SIG-M5 (cell line): ENCODE data around the gene MB.

Source experiments
- DNase-seq: peaks from one replicate; lab custom pipeline; 2025; lab: John Stamatoyannopoulos, UW

Gene MB

DNA sequence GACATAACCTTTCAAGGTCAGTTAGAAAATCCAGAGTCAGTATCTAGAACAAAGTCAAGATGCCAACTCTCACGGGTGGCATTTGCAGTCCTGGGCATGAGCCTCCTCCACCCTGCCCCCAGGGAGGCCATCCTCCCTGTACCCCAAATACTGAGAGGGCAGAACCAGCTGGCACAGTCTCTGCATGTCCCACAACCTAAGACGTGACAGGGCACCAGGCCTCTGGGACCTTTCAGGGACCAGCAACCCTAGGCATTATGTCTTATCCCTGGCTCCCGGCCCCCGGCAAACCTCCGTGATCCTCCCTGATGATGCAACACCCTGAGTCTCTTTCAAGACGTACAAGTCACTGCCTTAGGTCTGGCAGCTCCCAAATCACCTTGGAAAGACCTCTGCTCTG lies 2.0 kb downstream of the MB start:
- no peak for DNase-seq

DNA sequence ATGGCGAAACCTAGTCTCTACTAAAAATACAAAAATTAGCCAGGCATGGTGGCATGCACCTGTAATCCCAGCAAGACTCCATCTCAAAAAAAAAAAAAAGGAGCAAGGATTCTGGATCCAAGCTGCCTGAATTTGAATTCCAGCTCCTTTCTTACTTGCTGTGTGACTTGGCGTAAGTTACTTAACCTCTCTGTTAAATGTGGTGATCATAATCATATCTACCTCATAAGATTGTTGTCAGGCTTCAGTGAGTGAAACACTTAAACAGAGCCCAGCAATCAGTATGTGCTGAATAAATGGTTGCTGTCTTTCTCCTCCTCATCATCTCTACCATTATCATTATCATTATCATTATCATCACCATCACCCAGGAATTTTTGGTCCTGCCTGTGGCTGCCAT lies 2.7 kb downstream of the MB start:
- no peak for DNase-seq

DNA sequence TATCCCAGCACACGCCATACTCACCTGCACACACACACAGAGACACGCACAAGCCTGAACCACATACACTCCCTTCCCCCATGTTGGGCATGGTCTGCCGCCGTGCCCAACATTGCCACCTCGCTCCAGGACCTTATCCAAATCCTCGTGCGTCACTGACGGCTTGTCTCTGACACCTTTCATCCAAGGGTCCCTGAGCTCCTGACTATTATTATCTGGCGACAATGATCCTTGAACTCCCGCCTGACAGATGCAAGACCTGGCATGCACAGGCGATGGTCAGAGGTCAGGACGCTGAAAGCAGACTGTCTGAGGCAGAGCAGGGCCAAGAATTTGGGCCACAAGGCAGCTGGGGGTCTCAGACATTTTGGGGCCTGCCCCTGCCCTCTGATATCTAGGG lies 4.2 kb downstream of the MB start:
- no peak for DNase-seq

DNA sequence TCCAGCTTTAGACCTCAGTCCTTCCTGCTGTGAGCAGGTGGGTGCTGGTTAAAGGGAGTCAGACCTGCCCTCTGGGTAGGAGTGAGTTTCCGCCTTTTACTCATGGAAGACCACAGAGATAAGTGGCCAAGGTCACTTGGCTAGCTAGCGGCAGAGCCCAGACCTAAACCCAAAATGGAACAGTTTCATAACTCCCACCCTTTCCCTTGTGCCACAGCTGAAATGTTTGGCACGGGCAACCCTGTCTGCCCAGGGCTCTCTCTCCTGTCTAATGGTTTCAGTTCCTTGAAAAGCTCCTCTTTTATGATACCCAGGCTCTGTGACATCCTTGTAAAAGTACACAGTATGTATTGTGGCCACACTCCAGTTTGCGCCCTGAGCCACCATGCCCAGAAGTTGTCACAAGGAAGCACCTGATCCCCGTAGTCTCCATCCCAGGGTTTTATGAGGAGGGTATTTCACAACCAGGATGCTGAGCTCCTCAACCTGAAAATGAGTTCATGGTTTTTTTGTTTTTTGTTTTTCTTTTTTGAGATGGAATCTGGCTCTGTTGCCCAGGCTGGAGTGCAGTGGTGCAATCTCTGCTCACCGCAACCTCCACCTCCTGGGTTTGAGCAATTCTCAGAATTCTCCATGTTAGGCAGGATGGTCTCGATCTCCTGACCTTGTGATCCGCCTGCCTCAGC lies 5.1 kb downstream of the MB start:
- DNase-seq, result no peak

DNA sequence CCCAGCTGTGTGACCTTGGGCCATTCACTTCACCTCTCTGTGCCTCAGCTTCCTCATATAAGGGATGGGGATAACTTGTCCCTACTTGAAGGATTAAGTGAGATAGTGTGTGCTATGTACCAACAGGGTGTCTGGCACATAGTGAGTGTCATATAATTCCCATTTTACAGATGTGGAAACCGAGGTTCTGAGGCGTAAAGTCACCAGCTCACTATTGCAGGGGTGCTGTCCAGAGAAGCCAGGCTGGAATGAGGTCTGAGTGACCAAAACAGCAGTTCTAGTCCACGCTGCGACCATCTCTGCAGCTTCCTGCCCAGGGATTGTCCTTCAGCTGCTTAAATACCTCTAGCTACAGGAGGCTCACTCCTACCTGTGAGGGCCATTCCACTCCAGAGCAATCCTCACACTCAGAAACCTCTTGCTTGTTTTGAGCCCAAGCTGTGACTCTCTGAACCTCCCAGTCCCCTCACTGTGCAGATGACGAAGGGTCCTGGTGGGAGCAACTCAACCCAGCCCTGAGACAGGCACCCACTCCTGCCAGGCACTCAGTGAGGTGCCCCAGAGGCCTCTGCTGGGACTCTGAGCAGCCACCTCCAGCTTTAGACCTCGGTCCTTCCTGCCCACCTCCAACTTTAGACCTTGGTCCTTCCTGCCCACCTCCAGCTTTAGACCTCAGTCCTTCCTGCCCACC lies 5.8 kb downstream of the MB start:
- no peak for DNase-seq

DNA sequence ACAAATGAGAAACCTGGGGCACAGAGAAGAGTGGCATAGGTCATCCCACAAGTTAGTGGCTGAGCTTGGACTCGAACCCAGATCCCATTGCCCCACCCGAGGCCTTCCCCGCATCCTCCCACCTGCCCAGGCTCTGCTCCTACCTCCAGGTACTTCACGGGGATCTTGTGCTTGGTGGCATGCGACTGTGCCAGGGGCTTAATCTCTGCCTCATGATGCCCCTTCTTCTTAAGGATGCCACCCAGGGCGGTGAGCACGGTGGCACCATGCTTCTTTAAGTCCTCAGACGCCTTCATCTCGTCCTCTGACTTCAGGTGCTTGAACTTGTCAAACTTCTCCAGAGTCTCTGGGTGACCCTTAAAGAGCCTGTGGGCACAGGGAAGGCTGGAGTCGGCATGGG lies 6.4 kb downstream of the MB start:
- DNase-seq, result no peak

DNA sequence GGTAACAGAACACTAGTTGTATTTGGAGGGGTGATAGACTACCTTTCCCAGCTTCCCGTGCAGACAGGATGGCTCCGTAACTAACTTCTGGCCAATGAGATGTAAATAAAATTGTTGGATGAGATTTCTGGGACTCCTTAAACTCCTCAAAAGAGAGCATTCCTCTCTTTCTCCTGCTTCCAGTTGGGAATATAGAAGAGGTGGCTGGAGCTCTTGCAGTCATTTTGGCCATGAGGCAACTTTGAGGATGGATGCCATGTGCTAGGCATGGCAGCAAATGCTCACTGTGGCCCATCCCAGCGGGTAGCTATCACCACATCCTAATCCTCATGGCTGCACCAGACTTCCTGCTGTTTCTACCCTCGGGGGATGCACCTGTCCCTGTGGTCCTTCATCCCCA lies 7.4 kb downstream of the MB start:
- no peak for DNase-seq

DNA sequence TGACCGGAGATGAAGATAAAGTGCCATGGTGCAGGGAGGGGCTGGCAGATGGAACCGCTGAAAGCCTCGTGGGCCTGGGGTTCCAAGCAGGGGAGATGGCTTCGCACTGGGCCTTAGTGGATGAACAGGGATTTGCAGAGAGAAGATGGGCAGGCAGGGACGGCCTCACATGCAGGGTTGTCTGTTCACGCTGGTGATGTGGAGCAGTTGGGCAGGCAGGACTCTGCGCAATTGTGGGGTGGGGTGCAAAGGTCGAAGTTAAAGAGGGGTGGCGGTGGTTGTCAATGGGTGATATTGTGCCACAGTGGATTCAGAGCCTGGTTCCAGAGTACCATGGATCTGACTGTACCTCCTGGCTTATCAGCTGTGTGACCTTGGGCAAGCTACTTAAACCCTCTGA lies 7.9 kb downstream of the MB start:
- DNase-seq, result no peak

DNA sequence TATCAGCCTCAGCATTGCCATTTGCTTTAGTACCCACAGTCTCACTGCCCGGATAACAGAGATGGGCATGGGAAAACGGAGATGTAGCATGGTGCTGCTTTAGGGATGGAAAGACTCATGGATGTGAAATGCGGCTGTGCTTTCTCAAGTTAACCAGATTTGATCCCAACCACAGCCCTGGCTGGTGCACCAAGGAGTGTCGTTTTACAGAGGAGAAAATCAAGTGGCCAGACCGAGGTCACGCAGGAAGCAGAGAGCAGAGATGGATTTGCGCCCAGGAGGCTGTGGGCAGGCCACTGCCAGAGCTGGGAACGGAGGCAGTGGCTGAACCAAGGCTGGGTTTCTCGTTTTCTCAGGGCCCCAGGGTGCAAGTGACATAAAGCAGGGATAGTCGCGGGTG lies 9.0 kb downstream of the MB start:
- no peak for DNase-seq

DNA sequence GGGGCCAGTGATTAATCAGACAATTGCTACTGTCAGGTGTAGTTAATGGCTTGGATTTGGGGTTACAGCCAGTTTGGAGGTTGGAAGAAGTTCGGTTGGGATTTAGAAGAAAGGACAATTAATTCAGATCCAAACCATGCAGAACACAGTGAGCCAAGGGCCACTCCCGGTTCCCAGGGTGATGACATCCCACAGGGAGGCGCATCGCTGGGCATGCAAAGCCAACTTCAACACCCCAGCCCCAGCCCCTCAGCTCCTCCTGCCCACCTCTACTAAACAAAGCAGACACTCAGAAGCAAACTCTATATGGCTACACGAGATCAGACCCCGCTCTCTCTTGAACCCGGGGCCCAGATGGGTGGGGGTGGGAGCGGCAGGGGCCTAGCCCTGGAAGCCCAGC lies 10.2 kb downstream of the MB start:
- no peak for DNase-seq

DNA sequence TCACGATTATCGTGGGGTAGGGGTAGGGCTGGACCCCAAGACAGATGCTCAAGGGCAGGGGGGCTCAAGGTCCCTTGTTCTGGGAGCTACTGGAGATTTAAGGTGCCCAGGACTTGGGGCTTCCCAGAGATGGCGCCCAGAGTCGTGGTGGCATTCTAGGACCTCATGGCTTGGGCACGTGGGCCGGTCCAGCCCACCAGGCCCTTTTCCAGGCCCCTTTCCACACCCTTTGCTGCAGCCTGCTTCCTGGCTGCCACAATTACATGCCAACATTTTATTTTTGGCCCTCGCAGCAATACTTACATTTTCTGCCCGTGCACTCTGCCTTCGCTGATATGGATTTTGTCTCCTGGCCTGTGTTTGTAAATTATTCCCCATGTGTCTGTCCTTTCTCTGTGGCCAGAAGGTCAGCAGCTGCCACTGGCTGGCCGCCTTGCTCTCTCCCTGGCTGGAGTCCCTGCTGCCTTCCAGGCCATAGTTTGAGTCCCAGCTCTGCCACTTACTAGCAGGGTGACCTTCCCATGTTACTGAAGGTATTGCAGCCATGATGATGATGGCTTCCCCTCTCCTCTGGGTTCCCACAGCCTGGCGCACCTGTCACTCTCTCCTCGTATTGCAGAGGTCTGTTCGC lies 11.2 kb downstream of the MB start:
- DNase-seq, result no peak

DNA sequence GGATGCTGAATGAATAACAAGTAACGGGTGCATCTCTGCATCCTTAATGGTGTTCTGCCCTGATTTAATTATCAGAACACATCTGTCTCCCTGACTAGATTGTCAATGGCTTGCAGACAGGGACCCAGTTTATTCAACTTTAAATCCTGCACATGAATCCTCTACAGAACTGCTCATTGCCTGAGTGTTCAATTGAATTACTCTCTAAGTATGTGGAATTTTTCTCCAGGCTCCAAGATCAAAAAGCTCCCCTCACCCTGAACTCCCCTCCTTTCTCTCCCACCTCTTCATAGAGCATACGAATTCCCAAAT lies 11.8 kb downstream of the MB start:
- DNase-seq, result no peak

DNA sequence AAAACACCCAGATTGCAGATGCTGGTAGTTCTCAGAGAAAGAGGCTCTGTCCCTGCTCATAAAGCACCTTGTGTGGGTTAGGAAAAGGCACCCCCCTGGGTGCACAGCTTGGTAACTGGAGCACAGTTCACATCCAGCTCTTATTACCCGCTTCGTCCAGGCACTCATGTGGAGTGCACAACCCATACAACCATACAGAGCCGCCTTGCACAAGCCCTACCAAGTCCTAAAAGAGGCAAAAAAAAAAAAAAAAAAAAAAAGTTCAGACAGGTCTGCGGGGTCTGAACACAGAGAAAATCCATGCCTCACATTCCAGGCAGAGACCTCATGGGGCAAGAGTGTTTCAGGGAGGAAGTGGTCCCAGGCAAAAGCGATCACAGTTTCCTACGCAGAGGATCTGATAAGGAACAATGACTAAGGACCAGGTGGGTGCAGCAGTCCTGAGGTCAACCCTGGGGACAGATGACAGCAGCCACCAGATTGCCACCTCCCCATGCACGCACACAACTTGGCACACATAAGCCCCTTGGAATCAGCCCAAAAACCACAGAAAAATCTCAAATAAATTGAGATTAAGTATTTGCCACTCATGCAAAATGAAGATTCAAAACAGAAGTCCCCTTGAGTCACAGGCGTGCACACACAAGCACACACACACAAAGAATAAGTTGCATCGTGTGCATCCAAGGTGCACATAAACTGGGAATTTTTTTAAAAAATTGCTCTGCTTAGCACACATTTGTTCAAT lies 12.3 kb downstream of the MB start:
- no peak for DNase-seq

DNA sequence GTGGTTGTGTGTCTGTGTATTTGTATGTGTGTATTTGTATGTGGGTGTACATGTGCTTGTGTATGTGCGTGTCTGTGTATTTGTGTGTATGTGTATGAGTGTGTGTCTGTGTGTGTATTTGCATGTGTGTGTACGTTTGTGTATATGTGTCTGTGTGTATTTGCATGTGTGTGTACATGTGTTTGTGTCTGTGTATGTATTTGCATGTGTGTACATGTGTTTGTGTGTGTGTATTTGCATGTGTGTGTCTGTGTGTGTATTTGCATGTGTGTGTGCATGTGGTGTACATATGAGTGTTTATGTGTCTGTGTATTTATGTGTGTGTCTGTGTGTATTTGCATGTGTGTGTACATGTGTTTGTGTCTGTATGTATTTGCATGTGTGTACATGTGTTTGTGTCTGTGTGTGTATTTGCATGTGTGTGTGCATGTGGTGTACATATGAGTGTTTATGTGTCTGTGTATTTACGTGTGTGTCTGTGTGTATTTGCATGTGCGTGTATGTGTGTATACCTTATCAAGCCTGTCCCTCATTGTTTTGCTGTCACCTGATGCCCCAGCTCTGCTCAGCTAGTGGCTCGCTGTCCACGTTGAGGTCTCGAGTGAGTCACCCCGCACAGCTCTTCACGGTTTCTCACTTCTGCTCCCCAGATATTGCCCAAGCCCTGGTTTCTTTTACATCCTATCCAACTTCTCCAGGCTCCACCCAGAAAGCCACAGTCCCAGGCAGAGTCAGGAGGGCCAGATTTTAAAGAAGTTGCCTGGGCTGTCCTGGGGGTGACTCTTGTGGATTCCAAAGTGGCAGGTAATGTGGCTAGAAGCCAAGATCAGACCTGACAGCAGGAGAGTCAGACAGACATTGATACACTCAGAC lies 15.2 kb downstream of the MB start:
- peak; percentile 46 for DNase-seq

DNA sequence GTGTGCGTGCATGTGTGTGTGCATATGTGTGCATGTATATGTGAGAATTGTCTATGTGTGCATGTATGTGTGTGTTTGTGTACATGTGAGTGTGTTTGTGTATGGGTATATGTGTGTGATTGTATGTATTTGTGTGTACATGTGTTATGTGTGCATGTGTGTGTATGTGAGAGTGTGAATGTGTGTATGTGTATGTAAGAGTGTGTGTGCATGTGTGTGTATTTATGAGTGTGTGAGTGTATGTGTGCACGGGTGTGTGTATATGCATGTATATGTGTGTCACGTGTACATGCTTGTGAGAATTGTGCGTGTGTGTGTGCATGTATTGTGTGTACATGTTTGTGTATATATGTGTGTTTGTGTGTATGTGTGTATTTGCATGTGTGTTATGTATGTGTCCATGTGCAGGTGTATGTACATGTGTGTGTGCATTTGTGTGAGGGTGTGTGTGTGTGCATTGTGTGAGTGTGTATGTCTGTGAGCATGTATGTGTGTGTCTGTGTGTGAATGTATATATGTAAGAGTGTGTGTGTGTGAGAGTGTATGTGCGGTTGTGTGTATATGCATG lies 16.0 kb downstream of the MB start:
- DNase-seq, result no peak

DNA sequence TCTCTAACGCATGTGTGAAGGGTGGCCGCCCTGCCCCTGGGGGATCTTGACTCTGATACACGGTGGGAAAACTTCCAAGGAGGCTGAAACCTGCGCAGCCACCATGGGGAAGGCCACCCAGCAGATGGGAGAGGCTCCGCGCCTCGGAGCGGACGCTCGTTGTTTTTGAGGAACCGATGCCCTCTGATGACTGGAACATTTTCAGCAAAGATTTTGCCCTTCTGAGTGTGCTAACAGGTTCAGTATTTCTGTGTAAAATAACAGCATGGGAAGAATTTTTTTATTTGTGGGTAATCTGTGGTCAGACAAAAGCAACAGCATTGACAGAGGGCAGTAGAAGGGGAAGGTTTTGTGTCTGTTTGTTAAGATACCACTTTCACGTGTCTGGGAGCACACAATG lies 16.7 kb downstream of the MB start:
- DNase-seq, result no peak

DNA sequence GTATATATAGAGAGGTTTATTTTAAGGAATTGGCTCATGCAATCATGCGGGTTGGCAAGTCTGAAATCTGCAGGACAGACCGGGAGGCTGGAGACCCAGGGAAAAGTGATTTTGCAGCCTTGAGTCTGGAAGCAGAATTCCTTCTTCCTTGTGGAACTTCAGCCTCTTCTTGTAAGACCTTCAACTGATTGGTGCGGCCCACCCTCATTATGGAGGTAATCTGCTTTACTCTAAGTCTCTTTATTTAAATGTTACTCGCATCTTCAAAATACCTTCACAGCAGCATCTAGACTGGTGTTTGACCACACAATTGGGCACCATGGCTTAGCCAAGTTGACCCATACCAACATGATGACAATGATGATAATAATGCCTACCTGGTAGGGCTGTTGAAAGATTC lies 17.8 kb downstream of the MB start:
- no peak for DNase-seq

DNA sequence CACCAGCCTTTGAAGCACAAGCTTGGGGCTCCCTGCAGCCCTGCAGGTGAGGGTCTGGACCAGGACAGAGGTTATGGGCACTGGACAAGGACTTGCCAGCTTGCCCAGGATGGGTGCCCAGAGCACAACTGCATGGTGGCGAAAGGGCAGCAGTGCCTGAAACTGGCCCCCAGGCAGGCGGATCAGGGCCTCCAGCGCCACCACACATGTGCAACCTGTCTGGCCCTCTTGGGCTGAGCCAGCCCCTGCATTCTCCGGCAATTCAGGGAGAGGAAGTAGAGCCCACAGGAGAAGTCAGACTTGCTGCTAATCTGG lies 18.8 kb downstream of the MB start:
- DNase-seq, result no peak

DNA sequence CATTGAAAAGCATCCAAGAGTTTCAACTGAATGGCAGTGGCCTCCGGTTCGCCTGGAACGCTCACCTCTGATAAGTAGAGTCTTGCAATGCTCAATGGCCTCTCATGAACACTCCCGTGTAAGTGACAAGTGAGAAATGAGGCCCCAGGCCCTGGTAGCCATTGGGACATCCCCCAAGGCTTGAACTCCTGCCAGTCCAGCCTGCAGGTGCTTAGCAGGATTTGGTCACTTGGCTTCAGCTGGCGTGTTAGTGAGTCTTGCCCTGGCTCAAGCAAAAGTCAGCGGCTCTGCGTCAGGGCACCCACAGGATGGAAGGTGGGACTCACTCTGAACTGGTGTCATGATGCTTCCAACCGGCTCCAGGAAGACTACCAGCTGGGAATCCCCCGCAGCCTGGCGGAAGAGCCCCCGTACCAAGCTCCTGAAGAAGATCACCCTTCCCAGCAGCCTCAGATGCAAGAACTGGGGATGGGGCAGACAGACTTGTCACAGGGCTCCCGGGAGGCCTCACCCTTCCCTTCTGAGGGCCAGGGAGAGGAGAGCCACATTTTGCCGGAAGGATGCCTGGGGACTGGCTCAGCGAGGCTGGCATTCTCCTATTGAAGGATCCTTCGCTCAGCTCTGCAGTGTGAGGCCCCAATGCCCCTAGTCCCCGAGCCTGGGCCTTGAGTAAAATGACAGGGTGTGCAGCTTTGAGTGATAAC lies 19.3 kb downstream of the MB start:
- no peak for DNase-seq

DNA sequence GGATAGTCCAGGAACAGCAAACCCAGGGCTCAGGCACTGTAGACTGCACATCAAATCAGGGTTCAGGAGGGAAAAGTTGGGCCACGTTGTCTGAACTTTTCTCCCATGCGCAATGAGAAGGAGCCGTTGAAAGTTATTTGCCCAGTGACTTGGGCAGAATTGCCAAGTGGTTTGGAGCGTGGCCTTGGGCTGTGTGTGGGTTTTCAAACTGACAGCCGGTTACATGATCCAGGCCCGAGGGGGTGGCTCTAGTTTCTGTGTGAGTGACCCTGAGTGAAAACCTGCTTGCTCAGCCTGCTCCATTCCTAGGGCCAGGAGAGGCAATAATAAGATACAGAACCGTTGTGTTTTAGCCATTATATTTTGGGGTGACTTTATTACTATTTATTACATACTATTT lies 20.3 kb downstream of the MB start:
- DNase-seq, result no peak

DNA sequence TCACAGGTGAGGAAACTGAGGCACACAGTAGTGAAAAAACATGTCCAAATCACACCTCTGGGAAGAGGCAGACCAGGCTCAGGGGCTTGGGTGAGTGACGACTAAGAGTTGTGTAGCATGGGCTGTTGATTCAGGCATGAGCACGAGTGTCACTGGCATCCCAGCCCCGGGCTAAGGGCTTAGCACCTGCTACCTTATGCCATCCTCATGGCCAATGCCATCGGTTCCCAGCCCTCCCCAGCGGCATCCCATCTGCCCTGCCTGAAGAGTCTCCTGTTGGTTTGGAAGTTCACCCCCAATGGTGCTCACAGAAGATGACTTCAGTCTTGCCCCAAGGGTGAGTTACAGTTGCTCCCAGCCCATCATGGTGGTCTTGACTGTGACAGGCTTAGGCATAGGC lies 22.4 kb downstream of the MB start:
- no peak for DNase-seq
